Activated CD4-positive, alpha-beta T cell treated with anti-CD3 and anti-CD28 coated beads for 4 hours (primary cell): ENCODE measurements around the gene CD300H.
"Not testable (repeated sequence)": the region's sequence is repeated elsewhere in the genome, so short reads cannot be mapped to it uniquely, and the experiment has no call there.

Source experiments
- DNase-seq, 2 donors: peaks; one replicate each; pipeline ENCODE4 v3.0.0-alpha.2; 2020

The CD300H gene

GRCh38 chr17:74525465-74525725 lies 41.9 kb downstream of the CD300H start:
- DNase-seq = no peak

- DNase-seq = no peak
Observed at GRCh38 chr17:74524653-74525464, 42.5 kb downstream of the CD300H start.

- DNase-seq = no peak
Observed at GRCh38 chr17:74523308-74523707, 44.0 kb downstream of the CD300H start.

- no peak for DNase-seq
Observed at GRCh38 chr17:74522381-74523105, 44.8 kb downstream of the CD300H start.

GRCh38 chr17:74521701-74522201 lies 45.6 kb downstream of the CD300H start:
- DNase-seq = no peak

- DNase-seq = no peak
Observed at GRCh38 chr17:74520790-74521480, 46.4 kb downstream of the CD300H start.

GRCh38 chr17:74520016-74520434 lies 47.3 kb downstream of the CD300H start:
- DNase-seq = no peak

- not testable (repeated sequence) for DNase-seq
Observed at GRCh38 chr17:74518413-74518981, 48.8 kb downstream of the CD300H start.

GRCh38 chr17:74516561-74517328 lies 50.6 kb downstream of the CD300H start:
- DNase-seq = no peak

- no peak for DNase-seq
Observed at GRCh38 chr17:74515941-74516340, 51.4 kb downstream of the CD300H start.

- DNase-seq = no peak
Observed at GRCh38 chr17:74514632-74515334, 52.5 kb downstream of the CD300H start.

GRCh38 chr17:74513987-74514631 lies 53.2 kb downstream of the CD300H start:
- DNase-seq = no peak

GRCh38 chr17:74512624-74513091 lies 54.7 kb downstream of the CD300H start:
- DNase-seq = no peak

- DNase-seq = no peak
Observed at GRCh38 chr17:74512036-74512435, 55.3 kb downstream of the CD300H start.
